Purkinje cell (primary cell): ENCODE measurements around the gene RPS27. TPM values are rescaled to one million over a fixed set of nuclear protein-coding genes. Genes with fewer than 3 reads are reported as not detected.

Experiments
- polyA plus RNA-seq: library from polyadenylated mRNA; unstranded; fragments of >200 nt; fragmentation: Nextera tagmentation; gene quantifications from 2 replicates; pipeline ENCODE4 v1.2.1, GENCODE V29; 2014

The RPS27 gene
- polyA plus RNA-seq: 1,044 and 1,179 TPM in 2 replicates

DNA sequence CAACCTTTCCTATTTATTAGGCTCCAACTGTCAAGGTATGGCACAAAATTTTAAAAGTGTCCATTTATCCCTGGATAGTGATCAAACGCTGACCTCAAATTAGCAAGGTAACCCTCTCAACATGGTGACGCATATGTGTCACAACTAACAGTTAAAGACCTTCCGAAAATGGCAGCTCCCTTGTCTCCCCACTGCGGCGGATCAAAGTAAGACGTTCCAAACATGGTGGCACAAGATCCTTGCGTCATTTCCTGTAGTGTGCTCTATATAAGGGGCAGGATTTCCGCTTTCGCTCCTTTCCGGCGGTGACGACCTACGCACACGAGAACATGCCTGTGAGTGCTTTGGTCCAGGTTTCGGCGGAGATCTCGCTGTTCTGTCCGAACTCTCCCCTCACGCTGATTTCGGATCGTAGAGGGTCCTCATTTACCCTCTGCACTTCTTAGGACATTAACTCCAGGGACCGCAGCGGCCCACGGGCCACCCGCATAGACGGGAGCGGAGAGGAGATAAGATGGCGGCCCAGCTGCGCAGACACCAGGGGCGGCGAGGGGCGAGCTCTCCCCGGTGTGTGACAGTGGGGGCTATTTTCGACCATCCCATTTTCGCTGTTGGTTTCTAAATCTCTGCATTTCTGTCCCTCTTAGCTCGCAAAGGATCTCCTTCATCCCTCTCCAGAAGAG lies at the start of gene RPS27:
Gene RPS27, plus strand, starts transcription at position 295 of the 683 bp plus-strand sequence. Its CDS starts 35 bp downstream, at position 330.

DNA sequence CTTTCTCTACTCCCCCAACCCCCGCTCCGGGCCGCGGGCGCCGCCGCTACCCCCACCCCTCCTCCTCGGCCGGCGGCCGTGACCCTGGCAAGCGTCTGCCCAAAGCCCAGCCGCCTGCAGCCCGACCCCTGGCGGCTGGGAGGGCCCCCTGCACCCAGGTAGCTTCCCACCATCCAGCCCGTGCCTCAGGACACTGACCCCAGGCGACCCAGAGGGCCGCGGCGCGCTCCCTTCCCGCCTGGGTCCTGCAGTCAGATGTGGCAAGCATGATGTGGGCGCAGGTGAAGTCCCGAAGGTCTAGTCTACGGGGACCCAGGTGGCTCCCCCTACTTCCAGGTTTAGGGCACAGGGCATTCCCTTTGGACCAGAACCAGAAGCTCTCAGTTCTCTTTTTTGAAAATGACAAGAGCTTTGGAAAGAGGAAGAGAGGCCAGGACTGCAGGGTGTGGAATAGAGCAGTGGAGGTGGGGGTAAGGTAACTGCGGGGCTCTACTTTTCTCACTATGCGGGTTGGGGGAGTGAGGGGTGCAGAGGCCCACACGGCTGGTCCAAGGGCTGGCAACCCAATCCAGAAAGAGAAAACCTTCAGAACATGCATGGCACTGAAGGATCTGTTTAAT lies 43.8 kb upstream of the RPS27 start, which contains the start of gene DENND4B:
Gene DENND4B, minus strand, starts transcription at position 97 of the 620 bp plus-strand sequence. CDS start 2,344 bp downstream, outside the sequence.

GRCh38 chr1:153958111-153958960 lies 32.2 kb upstream of the RPS27 start, which contains the start of gene CRTC2:
Gene CRTC2, minus strand, starts transcription at chr1:153958612. Its CDS starts 115 bp downstream, at chr1:153958497.

DNA sequence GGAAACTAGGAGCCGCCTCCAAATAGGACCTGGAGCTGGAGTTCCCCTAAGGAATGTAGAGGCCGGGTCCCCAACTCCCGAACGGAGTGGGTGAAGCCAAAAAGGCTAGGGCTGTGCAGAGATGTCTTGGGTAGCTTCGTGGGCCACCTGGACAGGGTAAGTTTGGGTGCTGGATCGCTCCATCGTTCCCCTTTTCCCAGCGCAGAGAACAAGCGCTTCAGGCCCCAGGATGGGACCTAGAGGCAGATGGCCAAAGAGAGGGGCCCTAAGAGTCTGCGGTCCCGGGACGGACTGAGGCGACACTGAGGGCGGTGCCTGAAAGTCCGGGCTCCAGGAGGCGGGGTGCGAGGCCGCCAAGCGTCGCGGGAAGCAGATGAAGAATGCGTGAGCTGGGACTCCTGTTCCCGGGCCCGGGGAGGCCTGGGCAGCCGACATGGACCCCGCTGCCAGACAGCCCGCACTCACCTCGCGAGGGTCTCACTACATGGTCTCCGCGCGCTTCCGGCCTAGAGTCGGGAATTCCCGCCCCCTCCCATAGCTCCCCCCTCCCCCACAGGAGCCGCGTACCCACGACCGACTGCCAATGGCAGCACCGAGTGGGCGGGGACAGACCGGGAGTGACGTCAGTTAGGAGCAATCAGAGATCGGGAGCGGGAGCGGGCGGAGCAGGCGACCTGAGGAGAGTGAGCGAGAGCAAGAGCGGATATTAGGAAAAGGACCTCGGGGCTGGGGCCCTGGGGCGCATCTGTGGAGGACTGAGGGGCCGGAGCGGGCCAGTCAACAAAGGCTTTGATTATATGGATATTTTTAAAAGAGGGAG lies 27.3 kb upstream of the RPS27 start, which contains the start of gene SLC39A1:
Gene SLC39A1, minus strand, starts transcription at position 508 of the 820 bp plus-strand sequence. CDS start 822 bp downstream, outside the sequence.

DNA sequence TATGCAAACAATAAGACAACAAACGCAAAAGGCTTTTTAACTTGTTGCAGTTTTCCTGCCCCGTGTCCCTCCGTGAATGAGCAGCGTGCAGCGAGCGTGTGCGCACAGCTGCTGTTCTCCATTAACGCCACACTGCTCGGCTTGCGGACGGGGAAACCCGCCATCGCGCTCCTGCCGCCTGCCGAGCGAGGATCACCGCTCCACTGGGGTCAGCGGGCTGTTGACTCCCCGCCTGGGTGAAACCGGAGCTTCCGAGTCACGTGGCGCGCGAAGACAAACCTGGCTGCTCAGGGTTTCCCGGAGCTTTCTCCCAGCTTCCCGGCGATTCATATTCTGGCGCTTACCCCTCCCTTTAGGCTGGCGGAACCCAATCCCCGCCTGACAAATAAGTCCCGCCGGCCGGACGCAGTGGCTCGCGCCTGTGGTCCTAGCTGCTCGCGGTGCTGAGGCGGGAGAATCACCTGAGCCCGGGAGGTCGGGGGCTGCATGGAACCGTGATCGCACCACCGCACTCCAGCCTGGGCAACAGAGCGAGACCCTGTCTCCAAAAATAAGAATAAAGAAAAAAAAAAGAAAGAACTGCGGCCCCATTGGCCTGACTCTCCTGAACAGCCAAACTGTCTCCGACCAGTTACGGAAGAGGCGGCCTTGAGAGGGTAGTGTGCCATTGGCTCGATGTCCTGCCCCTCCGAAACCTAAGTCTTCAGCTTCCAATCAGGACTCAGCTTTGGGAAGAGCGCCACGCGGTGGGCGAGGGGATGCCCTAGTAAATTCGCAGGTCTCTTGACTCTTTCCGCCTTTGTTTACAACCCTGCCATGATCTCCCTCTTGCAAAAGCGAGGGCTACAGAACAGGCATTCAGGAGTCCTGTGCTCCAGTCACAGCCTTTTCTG lies 23.2 kb upstream of the RPS27 start, which contains the start of gene CREB3L4:
Gene CREB3L4, plus strand, starts transcription at position 796 of the 893 bp plus-strand sequence. CDS start 624 bp downstream, outside the sequence.

GRCh38 chr1:153977250-153978240 lies 13.0 kb upstream of the RPS27 start, which contains the start of gene JTB:
Gene JTB, minus strand, starts transcription at chr1:153977674. Its CDS starts 422 bp downstream, at chr1:153977252.

GRCh38 chr1:153985941-153986761 lies 4.4 kb upstream of the RPS27 start, which contains the start of gene RAB13:
Gene RAB13, minus strand, starts transcription at chr1:153986339. Its CDS starts 103 bp downstream, at chr1:153986236.

Other genes starting within 250 kb of the RPS27 start
- 1.2 and 5.0 TPM in 2 replicates for gene SLC27A3, start 215.4 kb upstream of the RPS27 start, polyA plus RNA-seq
- gene GATAD2B, start 67.8 kb upstream of the RPS27 start, polyA plus RNA-seq: 6.8 and 10.9 TPM in 2 replicates
- 4.2 and 4.7 TPM in 2 replicates for gene DENND4B, start 44.0 kb upstream of the RPS27 start, polyA plus RNA-seq
- 1.9 and 2.2 TPM in 2 replicates for gene CRTC2, start 32.1 kb upstream of the RPS27 start, polyA plus RNA-seq
- 4.4 and 10.6 TPM in 2 replicates for gene SLC39A1, start 27.2 kb upstream of the RPS27 start, polyA plus RNA-seq
- 0.57 and 1.4 TPM in 2 replicates for gene CREB3L4, start 22.9 kb upstream of the RPS27 start, polyA plus RNA-seq
- gene JTB, start 13.1 kb upstream of the RPS27 start, polyA plus RNA-seq: 80.0 and 112 TPM in 2 replicates
- 2.4 and 2.9 TPM in 2 replicates for gene RAB13, start 4.4 kb upstream of the RPS27 start, polyA plus RNA-seq
- 0.11 and 0.27 TPM in 2 replicates for gene NUP210L, start 164.3 kb downstream of the RPS27 start, polyA plus RNA-seq
- gene TPM3, start 201.3 kb downstream of the RPS27 start, polyA plus RNA-seq: 83.3 and 111 TPM in 2 replicates
- not detected in 2 replicates for gene CFAP141, start 215.6 kb downstream of the RPS27 start, polyA plus RNA-seq
- gene UBAP2L, start 230.2 kb downstream of the RPS27 start, polyA plus RNA-seq: 32.3 and 44.5 TPM in 2 replicates